Fibroblast of lung (primary cell): ENCODE measurements around the gene SLC4A9.

Experiments used
- EZH2 ChIP-seq: IDR thresholded peaks from 2 replicates; pipeline ENCODE4 v1.5.1; 2012; ENCODE audit warnings: low read length, control low read depth, mild to moderate bottlenecking; ENCODE audit errors: missing control alignments
- TF ChIP-seq, protein P1 (sequence below), 2 donors: IDR thresholded peaks in 1 of 2; conservative IDR thresholded peaks in 1 of 2; 1 replicate in 1 of 2; 2 replicates in 1 of 2; pipeline ENCODE4 v1.5.1; 2011 to 2012; ENCODE audit warnings: low read length in 2 of 2, control low read depth in 1 of 2, inconsistent platforms in 1 of 2, low read depth in 1 of 2, mild to moderate bottlenecking in 1 of 2

GRCh38 chr5:140355546-140355945 is 4.4 kb upstream of the SLC4A9 start:
- TF ChIP-seq, protein P1, sequence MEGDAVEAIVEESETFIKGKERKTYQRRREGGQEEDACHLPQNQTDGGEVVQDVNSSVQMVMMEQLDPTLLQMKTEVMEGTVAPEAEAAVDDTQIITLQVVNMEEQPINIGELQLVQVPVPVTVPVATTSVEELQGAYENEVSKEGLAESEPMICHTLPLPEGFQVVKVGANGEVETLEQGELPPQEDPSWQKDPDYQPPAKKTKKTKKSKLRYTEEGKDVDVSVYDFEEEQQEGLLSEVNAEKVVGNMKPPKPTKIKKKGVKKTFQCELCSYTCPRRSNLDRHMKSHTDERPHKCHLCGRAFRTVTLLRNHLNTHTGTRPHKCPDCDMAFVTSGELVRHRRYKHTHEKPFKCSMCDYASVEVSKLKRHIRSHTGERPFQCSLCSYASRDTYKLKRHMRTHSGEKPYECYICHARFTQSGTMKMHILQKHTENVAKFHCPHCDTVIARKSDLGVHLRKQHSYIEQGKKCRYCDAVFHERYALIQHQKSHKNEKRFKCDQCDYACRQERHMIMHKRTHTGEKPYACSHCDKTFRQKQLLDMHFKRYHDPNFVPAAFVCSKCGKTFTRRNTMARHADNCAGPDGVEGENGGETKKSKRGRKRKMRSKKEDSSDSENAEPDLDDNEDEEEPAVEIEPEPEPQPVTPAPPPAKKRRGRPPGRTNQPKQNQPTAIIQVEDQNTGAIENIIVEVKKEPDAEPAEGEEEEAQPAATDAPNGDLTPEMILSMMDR (conservative IDR thresholded peaks at IDR 0.05 in 1 of 2, IDR thresholded peaks at IDR 0.05 in 1 of 2; ENCODE audit: low read depth in 1 of 2, low read length in 2 of 2), result no peak
- TF ChIP-seq EZH2, result no peak
